ENCODE results near the gene WDR1.

Gene WDR1

GRCh38 chr4:10084651-10085358 is 31.8 kb downstream of the WDR1 start:
- H3K27ac ChIP-seq, result no peak overlapping the region
- no peak for TF ChIP-seq FOXP2 (optimal IDR thresholded peaks at IDR 0.05; ENCODE audit: control extremely low read depth, extremely low read length, insufficient read depth)
- no peak for TF ChIP-seq EZH2 (IDR thresholded peaks at IDR 0.05)
- TF ChIP-seq POLR2AphosphoS5 (IDR thresholded peaks at IDR 0.05; ENCODE audit: borderline replicate concordance, low read depth, low read length), result no peak
- DNase-seq (ENCODE audit: low read depth, low spot score), result no peak
- H3K9ac ChIP-seq (ENCODE audit: insufficient read length), result no peak overlapping the region
- no peak overlapping the region for H3K4me3 ChIP-seq
- H3K9me3 ChIP-seq (ENCODE audit: low read depth, low read length), result no peaks in the 10 kb centered on the region
- H3K36me3 ChIP-seq (ENCODE audit: insufficient read depth, low read length), result peaks cover 23% of the 10 kb centered on the region; the same call in 1 of the 2 replicates

GRCh38 chr4:10083861-10084641 is 32.5 kb downstream of the WDR1 start:
- no peak overlapping the region for H3K4me3 ChIP-seq
- DNase-seq (ENCODE audit: low read depth, low spot score), result no peak
- H3K27ac ChIP-seq, result no peak overlapping the region
- H3K9ac ChIP-seq (ENCODE audit: insufficient read length), result no peak overlapping the region
- peaks cover 29% of the 10 kb centered on the region; the same call in 1 of the 2 replicates for H3K36me3 ChIP-seq (ENCODE audit: insufficient read depth, low read length)
- no peaks in the 10 kb centered on the region for H3K9me3 ChIP-seq (ENCODE audit: low read depth, low read length)
- TF ChIP-seq POLR2AphosphoS5 (IDR thresholded peaks at IDR 0.05; ENCODE audit: borderline replicate concordance, low read depth, low read length) (no peak), EZH2 (IDR thresholded peaks at IDR 0.05) (no peak), FOXP2 (optimal IDR thresholded peaks at IDR 0.05; ENCODE audit: control extremely low read depth, extremely low read length, insufficient read depth) (no peak)

- no peak for DNase-seq (ENCODE audit: low read depth, low spot score)
- Histone ChIP-seq H3K4me3 (no peak overlapping the region), H3K9me3 (ENCODE audit: low read depth, low read length) (no peaks in the 10 kb centered on the region), H3K9ac (ENCODE audit: insufficient read length) (no peak overlapping the region), H3K36me3 (ENCODE audit: insufficient read depth, low read length) (peaks cover 27% of the 10 kb centered on the region; the same call in 1 of the 2 replicates), H3K27ac (no peak overlapping the region)
- TF ChIP-seq POLR2AphosphoS5 (IDR thresholded peaks at IDR 0.05; ENCODE audit: borderline replicate concordance, low read depth, low read length), result no peak
- no peak for TF ChIP-seq FOXP2 (optimal IDR thresholded peaks at IDR 0.05; ENCODE audit: control extremely low read depth, extremely low read length, insufficient read depth)
- TF ChIP-seq EZH2 (IDR thresholded peaks at IDR 0.05), result no peak
These were observed 33.2 kb downstream of the WDR1 start for GRCh38 chr4:10083331-10083771.

- DNase-seq (ENCODE audit: low read depth, low spot score), result no peak
- Histone ChIP-seq H3K27ac (no peak overlapping the region), H3K4me3 (no peak overlapping the region), H3K9ac (ENCODE audit: insufficient read length) (no peak overlapping the region), H3K9me3 (ENCODE audit: low read depth, low read length) (no peaks in the 10 kb centered on the region), H3K36me3 (ENCODE audit: insufficient read depth, low read length) (peaks cover 23% of the 10 kb centered on the region; the same call in 1 of the 2 replicates)
- no peak for TF ChIP-seq FOXP2 (optimal IDR thresholded peaks at IDR 0.05; ENCODE audit: control extremely low read depth, extremely low read length, insufficient read depth)
- TF ChIP-seq POLR2AphosphoS5 (IDR thresholded peaks at IDR 0.05; ENCODE audit: borderline replicate concordance, low read depth, low read length), result no peak
- TF ChIP-seq EZH2 (IDR thresholded peaks at IDR 0.05), result no peak
These were observed 33.9 kb downstream of the WDR1 start for GRCh38 chr4:10082459-10083272.

GRCh38 chr4:10082047-10082446 is 34.6 kb downstream of the WDR1 start:
- Histone ChIP-seq H3K27ac (no peak overlapping the region), H3K36me3 (ENCODE audit: insufficient read depth, low read length) (peaks cover 23% of the 10 kb centered on the region; the same call in 1 of the 2 replicates), H3K9me3 (ENCODE audit: low read depth, low read length) (no peaks in the 10 kb centered on the region), H3K4me3 (no peak overlapping the region), H3K9ac (ENCODE audit: insufficient read length) (no peak overlapping the region)
- DNase-seq (ENCODE audit: low read depth, low spot score), result no peak
- TF ChIP-seq FOXP2 (optimal IDR thresholded peaks at IDR 0.05; ENCODE audit: control extremely low read depth, extremely low read length, insufficient read depth) (no peak), EZH2 (IDR thresholded peaks at IDR 0.05) (no peak), POLR2AphosphoS5 (IDR thresholded peaks at IDR 0.05; ENCODE audit: borderline replicate concordance, low read depth, low read length) (no peak)

- Histone ChIP-seq H3K36me3 (ENCODE audit: insufficient read depth, low read length) (peaks cover 22% of the 10 kb centered on the region; the same call in 1 of the 2 replicates), H3K27ac (no peak overlapping the region), H3K9ac (ENCODE audit: insufficient read length) (no peak overlapping the region), H3K9me3 (ENCODE audit: low read depth, low read length) (no peaks in the 10 kb centered on the region), H3K4me3 (no peak overlapping the region)
- DNase-seq (ENCODE audit: low read depth, low spot score), result no peak
- TF ChIP-seq FOXP2 (optimal IDR thresholded peaks at IDR 0.05; ENCODE audit: control extremely low read depth, extremely low read length, insufficient read depth) (no peak), EZH2 (IDR thresholded peaks at IDR 0.05) (no peak), POLR2AphosphoS5 (IDR thresholded peaks at IDR 0.05; ENCODE audit: borderline replicate concordance, low read depth, low read length) (no peak)
These were observed 35.4 kb downstream of the WDR1 start for GRCh38 chr4:10081218-10081606.

- Histone ChIP-seq H3K4me3 (no peak overlapping the region), H3K9ac (ENCODE audit: insufficient read length) (no peak overlapping the region), H3K9me3 (ENCODE audit: low read depth, low read length) (no peaks in the 10 kb centered on the region), H3K27ac (no peak overlapping the region), H3K36me3 (ENCODE audit: insufficient read depth, low read length) (peaks cover 21% of the 10 kb centered on the region; the same call in 1 of the 2 replicates)
- DNase-seq (ENCODE audit: low read depth, low spot score), result no peak
- TF ChIP-seq EZH2 (IDR thresholded peaks at IDR 0.05) (no peak), FOXP2 (optimal IDR thresholded peaks at IDR 0.05; ENCODE audit: control extremely low read depth, extremely low read length, insufficient read depth) (no peak), POLR2AphosphoS5 (IDR thresholded peaks at IDR 0.05; ENCODE audit: borderline replicate concordance, low read depth, low read length) (no peak)
These were observed 35.9 kb downstream of the WDR1 start for GRCh38 chr4:10080589-10081217.
